NCI-H345 treated with DMSO at 0.1 percent for 48 hours (cell line): ENCODE data around the gene HDAC8.
"Not testable (repeated sequence)": the region's sequence is repeated elsewhere in the genome, so short reads cannot be mapped to it uniquely, and the experiment has no call there.

Source experiments
- DNase-seq: peaks from one replicate; lab custom pipeline; 2025; ENCODE audit not compliant: unreplicated experiment; lab: John Stamatoyannopoulos, UW

Gene HDAC8

GRCh38 chrX:72572248-72573157 is at the start of gene HDAC8:
Gene HDAC8, minus strand, starts transcription at chrX:72572843. Its CDS starts 82 bp downstream, at chrX:72572761.
- DNase-seq, result peak; percentile 71

GRCh38 chrX:72621625-72622485 is 49.2 kb upstream of the HDAC8 start:
- DNase-seq, result no peak

DNA sequence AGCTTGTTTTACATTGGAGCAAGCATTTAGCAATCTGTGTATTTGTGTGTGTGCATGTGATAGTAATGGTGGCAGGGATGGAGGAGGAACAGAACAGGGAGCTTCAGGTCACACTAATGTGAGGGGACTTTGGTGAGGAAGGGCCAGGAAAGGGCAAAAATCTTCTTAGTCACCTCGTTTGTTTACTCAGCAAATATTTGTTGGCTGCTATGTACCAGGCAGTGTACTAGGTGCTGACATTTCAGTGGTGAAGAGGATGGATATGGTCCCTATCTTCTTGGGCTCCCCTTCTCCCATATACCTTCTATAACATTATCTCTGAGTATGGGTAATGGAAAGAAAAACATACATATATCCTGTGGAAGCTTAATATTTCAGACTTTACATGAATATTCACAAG is 48.5 kb upstream of the HDAC8 start:
- DNase-seq, result no peak

DNA sequence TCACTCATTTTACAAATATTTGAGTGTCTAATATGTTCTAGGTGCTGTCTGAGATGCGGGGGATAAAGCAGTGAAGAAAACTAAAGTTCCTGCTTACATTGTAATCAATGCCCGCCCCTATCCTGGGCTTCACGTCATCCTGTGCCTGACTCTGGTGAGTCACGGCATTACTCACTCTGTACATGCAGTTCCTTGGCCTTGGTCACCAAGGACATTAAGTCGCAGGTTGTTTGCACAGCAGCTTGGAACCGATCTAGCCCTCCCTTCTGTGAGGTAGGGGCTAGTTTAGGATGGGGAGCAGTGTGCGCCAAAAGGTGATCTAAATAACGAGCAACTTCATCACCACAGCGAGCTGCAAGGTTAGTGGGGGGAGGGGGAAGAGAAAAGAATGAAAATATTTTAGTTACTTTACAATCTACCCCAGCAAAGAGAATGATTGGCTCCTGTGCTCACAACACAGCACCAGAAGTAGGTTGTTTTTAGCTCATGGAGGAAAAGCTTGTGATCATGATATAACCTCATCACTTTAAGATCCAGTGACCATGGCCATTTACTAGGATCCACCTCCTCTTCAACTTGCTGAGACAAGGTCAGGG is 48.0 kb upstream of the HDAC8 start:
- DNase-seq, result no peak

- DNase-seq, result no peak
Observed at GRCh38 chrX:72609313-72609712, 36.7 kb upstream of the HDAC8 start.

DNA sequence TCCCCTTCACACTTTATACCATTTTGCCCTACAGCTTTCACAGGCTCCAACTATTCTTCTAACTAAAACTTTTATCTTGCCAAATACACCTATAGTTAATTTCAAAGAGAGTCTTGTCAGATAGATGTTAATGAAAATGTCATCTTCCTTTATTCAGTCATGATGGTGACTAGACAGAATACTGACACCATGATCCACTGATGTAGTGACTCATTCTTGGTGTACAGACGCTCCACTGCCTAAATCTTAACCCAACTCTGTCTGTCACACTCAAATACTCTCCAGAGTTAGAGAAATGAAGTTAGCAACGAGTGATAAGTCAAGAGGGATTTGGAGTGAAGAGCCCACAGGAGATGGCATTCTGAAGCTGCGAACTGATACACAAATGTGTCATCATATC is 32.1 kb upstream of the HDAC8 start:
- DNase-seq, result no peak

- no peak for DNase-seq
Observed at GRCh38 chrX:72604112-72604511, 31.5 kb upstream of the HDAC8 start.

DNA sequence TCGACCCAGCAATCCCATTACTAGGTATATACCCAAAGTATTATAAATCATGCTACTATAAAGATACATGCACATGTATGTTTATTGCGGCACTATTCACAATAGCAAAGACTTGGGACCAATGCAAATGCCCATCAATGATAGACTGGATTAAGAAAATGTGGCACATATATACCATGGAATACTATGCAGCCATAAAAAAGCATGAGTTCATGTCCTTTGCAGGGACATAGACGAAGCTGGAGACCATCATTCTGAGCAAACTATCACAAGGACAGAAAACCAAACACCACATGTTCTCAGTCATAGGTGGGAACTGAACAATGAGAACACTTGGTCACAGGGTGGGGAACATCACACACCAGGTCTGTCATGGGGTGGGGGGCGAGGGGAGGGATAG is 18.4 kb upstream of the HDAC8 start:
- not testable (repeated sequence) for DNase-seq

DNA sequence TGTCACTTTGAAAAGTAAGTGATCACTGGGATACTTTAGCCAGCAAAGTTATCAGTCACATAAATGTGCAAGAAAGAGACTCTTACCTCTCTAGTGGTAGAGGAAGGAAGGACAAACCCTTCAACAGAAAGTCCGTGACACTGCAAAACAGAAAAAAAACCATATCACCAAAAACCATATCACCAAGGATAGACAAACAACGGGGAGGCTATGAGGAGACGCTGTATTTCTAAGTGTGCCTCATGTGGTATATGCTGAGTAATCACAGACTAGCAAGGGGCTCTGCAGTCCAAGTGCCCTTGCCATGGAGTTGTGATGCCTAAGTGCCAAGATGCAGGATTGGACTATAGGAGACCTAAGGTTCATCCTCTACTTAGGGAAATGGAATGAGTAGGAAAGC is 11.5 kb upstream of the HDAC8 start:
- no peak for DNase-seq

- no peak for DNase-seq
Observed at GRCh38 chrX:72576141-72576894, 3.7 kb upstream of the HDAC8 start.

- DNase-seq, result no peak
Observed at GRCh38 chrX:72573158-72573511, 492 bp upstream of the HDAC8 start.

- no peak for DNase-seq
Observed at GRCh38 chrX:72569786-72570185, 2.9 kb downstream of the HDAC8 start.

GRCh38 chrX:72568406-72569092 is 4.1 kb downstream of the HDAC8 start:
- DNase-seq, result no peak

GRCh38 chrX:72566448-72566847 is 6.2 kb downstream of the HDAC8 start:
- no peak for DNase-seq

GRCh38 chrX:72559655-72560054 is 13.0 kb downstream of the HDAC8 start:
- not testable (repeated sequence) for DNase-seq

GRCh38 chrX:72554448-72555140 is 18.0 kb downstream of the HDAC8 start:
- DNase-seq, result no peak

- not testable (repeated sequence) for DNase-seq
Observed at GRCh38 chrX:72552443-72552842, 20.2 kb downstream of the HDAC8 start.

- no peak for DNase-seq
Observed at GRCh38 chrX:72545990-72546389, 26.7 kb downstream of the HDAC8 start.

GRCh38 chrX:72540318-72540717 is 32.3 kb downstream of the HDAC8 start:
- peak; percentile 0 for DNase-seq

GRCh38 chrX:72539822-72540221 is 32.8 kb downstream of the HDAC8 start:
- DNase-seq, result no peak
